HepG2 (cell line): ENCODE data around the gene CYLD. TPM values are rescaled to one million over a fixed set of nuclear protein-coding genes. Genes with fewer than 3 reads are reported as not detected.

ENCODE experiments used
- BRD4 ChIP-seq: sonication (generic); formaldehyde crosslinking; IDR thresholded peaks from 2 replicates; pipeline ENCODE4 v1.4.0; 2020; ENCODE audit warnings: missing genetic modification reagents
- DNMT3B ChIP-seq: conservative IDR thresholded peaks from 2 replicates; pipeline ENCODE4 v1.6.1; 2016; ENCODE audit warnings: missing biosample characterization, control low read depth
- ERF ChIP-seq: IDR thresholded peaks from 2 replicates; pipeline ENCODE4 v1.6.1; 2018; ENCODE audit warnings: missing biosample characterization, missing genetic modification reagents
- ESRRA ChIP-seq: sonication (generic); formaldehyde crosslinking; IDR thresholded peaks from 2 replicates; pipeline ENCODE4 v1.5.1; 2020; ENCODE audit warnings: mild to moderate bottlenecking, low read depth, missing genetic modification reagents
- HMGA1 ChIP-seq: sonication (generic); formaldehyde crosslinking; conservative IDR thresholded peaks from 2 replicates; pipeline ENCODE4 v1.4.0; 2020; ENCODE audit warnings: missing genetic modification reagents
- MIXL1 ChIP-seq: IDR thresholded peaks from 2 replicates; pipeline ENCODE4 v1.6.1; 2016
- NFKB2 ChIP-seq: sonication (generic); formaldehyde crosslinking; IDR thresholded peaks from 2 replicates; pipeline ENCODE4 v1.4.0; 2020; ENCODE audit warnings: missing genetic modification reagents, borderline replicate concordance
- RBAK ChIP-seq: sonication (generic); formaldehyde crosslinking; IDR thresholded peaks from 2 replicates; pipeline ENCODE4 v1.5.1; 2020; ENCODE audit warnings: mild to moderate bottlenecking, missing genetic modification reagents
- SMYD3 ChIP-seq: sonication (generic); formaldehyde crosslinking; IDR thresholded peaks from 2 replicates; pipeline ENCODE4 v1.8.1; 2023; ENCODE audit warnings: mild to moderate bottlenecking, missing genetic modification reagents
- ZFP90 ChIP-seq: sonication (generic); formaldehyde crosslinking; IDR thresholded peaks from 2 replicates; pipeline ENCODE4 v1.8.0; 2022; ENCODE audit warnings: missing genetic modification reagents, mild to moderate bottlenecking, inconsistent platforms, borderline replicate concordance
- ZNF367 ChIP-seq: sonication (generic); formaldehyde crosslinking; IDR thresholded peaks from 2 replicates; pipeline ENCODE4 v1.4.0; 2020; ENCODE audit warnings: missing genetic modification reagents, borderline replicate concordance
- ZNF549 ChIP-seq: sonication (generic); formaldehyde crosslinking; IDR thresholded peaks from 2 replicates; pipeline ENCODE4 v1.5.0; 2020; ENCODE audit warnings: missing genetic modification reagents
- ZNF598 ChIP-seq: sonication (generic); formaldehyde crosslinking; IDR thresholded peaks from 2 replicates; pipeline ENCODE4 v1.5.1; 2020; ENCODE audit warnings: mild to moderate bottlenecking, missing genetic modification reagents, borderline replicate concordance
- ZSCAN21 ChIP-seq: sonication (generic); formaldehyde crosslinking; IDR thresholded peaks from 2 replicates; pipeline ENCODE4 v1.8.0; 2022; ENCODE audit warnings: mild to moderate bottlenecking, missing genetic modification reagents, moderate library complexity, borderline replicate concordance
- polyA plus RNA-seq, 8 experiments: library from polyadenylated mRNA; depleted of rRNA in 3 of 8; stranded (reverse) in 7 of 8; unstranded in 1 of 8; fragments of >200 nt; fragmentation: Illumina TruSeq in 4 of 8; extraction: Trizol in 4 of 8; gene quantifications; 2 replicates each; pipeline versions ENCODE4 v1.2.1 to v1.2.3, GENCODE V29; 2011 to 2016; ENCODE audit warnings: low read depth in 4 of 8, missing spikeins in 1 of 8, mixed read lengths in 1 of 8; ENCODE audit not compliant: insufficient read depth in 1 of 8
- total RNA-seq, 5 experiments: library from RNA; depleted of rRNA; stranded (reverse); fragments of >200 nt; fragmentation: Illumina TruSeq; extraction: Trizol; gene quantifications; 2 replicates each; pipeline ENCODE4 v1.2.3, GENCODE V29; 2016; ENCODE audit warnings: low read depth in 1 of 5
- TF ChIP-seq, protein P1 (sequence below): sonication (generic); formaldehyde crosslinking; IDR thresholded peaks from 2 replicates; pipeline ENCODE4 v1.4.0; 2020; ENCODE audit warnings: mild to moderate bottlenecking, missing genetic modification reagents, borderline replicate concordance
- TF ChIP-seq, protein P2 (sequence below): sonication (generic); formaldehyde crosslinking; IDR thresholded peaks from 2 replicates; pipeline ENCODE4 v1.4.0; 2020; ENCODE audit warnings: missing genetic modification reagents
- TF ChIP-seq, protein P3 (sequence below): IDR thresholded peaks from 2 replicates; pipeline ENCODE4 v1.6.1; 2016; ENCODE audit warnings: missing genetic modification reagents, missing compliant biosample characterization
- TF ChIP-seq, protein P4 (sequence below): sonication (generic); formaldehyde crosslinking; IDR thresholded peaks from 2 replicates; pipeline ENCODE4 v1.4.0; 2020; ENCODE audit warnings: missing genetic modification reagents, borderline replicate concordance
- TF ChIP-seq, protein P5 (sequence below): sonication (generic); formaldehyde crosslinking; IDR thresholded peaks from 2 replicates; pipeline ENCODE4 v1.4.0; 2020; ENCODE audit warnings: mild to moderate bottlenecking, low read depth, missing genetic modification reagents

Gene CYLD
- total and polyA plus RNA-seq, 2 of the 13 experiments (the other 11 are each of a cell fraction or from before 2014, with no cell fraction given), result 6.1 to 11.4 TPM

DNA sequence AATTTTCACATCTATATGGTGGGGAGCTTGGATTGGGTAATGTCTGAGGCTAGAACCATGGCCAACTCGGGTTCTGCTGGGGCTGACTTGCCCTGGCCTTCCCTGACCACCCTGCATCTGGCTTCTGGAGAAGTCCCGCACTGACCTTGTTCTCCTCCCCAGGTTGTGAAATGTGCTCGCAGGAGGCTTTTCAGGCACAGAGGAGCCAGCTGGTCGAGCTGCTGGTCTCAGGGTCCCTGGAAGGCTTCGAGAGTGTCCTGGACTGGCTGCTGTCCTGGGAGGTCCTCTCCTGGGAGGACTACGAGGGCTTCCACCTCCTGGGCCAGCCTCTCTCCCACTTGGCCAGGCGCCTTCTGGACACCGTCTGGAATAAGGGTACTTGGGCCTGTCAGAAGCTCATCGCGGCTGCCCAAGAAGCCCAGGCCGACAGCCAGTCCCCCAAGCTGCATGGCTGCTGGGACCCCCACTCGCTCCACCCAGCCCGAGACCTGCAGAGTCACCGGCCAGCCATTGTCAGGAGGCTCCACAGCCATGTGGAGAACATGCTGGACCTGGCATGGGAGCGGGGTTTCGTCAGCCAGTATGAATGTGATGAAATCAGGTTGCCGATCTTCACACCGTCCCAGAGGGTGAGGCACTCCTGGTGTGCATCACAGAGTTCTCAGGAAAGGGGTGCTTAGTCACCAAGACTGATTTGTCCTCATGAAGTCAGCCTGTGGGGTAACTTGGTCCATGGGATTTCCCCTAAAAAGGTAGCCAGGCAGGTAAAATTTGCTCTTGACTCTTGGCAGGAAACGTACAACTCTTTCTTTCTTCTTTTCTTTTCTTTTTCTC lies 42.3 kb upstream of the CYLD start (continued):
- TF ChIP-seq, protein P1, sequence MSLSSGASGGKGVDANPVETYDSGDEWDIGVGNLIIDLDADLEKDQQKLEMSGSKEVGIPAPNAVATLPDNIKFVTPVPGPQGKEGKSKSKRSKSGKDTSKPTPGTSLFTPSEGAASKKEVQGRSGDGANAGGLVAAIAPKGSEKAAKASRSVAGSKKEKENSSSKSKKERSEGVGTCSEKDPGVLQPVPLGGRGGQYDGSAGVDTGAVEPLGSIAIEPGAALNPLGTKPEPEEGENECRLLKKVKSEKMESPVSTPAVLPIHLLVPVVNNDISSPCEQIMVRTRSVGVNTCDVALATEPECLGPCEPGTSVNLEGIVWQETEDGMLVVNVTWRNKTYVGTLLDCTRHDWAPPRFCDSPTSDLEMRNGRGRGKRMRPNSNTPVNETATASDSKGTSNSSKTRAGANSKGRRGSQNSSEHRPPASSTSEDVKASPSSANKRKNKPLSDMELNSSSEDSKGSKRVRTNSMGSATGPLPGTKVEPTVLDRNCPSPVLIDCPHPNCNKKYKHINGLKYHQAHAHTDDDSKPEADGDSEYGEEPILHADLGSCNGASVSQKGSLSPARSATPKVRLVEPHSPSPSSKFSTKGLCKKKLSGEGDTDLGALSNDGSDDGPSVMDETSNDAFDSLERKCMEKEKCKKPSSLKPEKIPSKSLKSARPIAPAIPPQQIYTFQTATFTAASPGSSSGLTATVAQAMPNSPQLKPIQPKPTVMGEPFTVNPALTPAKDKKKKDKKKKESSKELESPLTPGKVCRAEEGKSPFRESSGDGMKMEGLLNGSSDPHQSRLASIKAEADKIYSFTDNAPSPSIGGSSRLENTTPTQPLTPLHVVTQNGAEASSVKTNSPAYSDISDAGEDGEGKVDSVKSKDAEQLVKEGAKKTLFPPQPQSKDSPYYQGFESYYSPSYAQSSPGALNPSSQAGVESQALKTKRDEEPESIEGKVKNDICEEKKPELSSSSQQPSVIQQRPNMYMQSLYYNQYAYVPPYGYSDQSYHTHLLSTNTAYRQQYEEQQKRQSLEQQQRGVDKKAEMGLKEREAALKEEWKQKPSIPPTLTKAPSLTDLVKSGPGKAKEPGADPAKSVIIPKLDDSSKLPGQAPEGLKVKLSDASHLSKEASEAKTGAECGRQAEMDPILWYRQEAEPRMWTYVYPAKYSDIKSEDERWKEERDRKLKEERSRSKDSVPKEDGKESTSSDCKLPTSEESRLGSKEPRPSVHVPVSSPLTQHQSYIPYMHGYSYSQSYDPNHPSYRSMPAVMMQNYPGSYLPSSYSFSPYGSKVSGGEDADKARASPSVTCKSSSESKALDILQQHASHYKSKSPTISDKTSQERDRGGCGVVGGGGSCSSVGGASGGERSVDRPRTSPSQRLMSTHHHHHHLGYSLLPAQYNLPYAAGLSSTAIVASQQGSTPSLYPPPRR (CRISPR knock-in tag), result no peak
- TF ChIP-seq ERF (CRISPR knock-in tag) (no peak), ZFP90 (CRISPR knock-in tag) (peak; percentile 80; the same call in 1 of the 2 replicates), ZSCAN21 (CRISPR knock-in tag) (no peak), RBAK (CRISPR knock-in tag) (no peak), ZNF549 (CRISPR knock-in tag) (no peak), HMGA1 (CRISPR knock-in tag) (no peak), ZNF598 (CRISPR knock-in tag) (no peak), MIXL1 (CRISPR knock-in tag) (no peak), SMYD3 (CRISPR knock-in tag) (no peak), BRD4 (CRISPR knock-in tag) (0 out of 2 replicates have a peak, but pooled peaks have one; percentile 45), ESRRA (CRISPR knock-in tag) (no peak), NFKB2 (CRISPR knock-in tag) (peak; percentile 54; the same call in 1 of the 2 replicates), ZNF367 (0 out of 2 replicates have a peak, but pooled peaks have one; percentile 25), DNMT3B (0 out of 2 replicates have a peak, but pooled peaks have one; percentile 39)
- TF ChIP-seq, protein P2, sequence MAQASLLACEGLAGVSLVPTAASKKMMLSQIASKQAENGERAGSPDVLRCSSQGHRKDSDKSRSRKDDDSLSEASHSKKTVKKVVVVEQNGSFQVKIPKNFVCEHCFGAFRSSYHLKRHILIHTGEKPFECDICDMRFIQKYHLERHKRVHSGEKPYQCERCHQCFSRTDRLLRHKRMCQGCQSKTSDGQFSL, result no peak
- TF ChIP-seq, protein P3, sequence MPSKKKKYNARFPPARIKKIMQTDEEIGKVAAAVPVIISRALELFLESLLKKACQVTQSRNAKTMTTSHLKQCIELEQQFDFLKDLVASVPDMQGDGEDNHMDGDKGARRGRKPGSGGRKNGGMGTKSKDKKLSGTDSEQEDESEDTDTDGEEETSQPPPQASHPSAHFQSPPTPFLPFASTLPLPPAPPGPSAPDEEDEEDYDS (CRISPR knock-in tag), result no peak
- TF ChIP-seq, protein P4, sequence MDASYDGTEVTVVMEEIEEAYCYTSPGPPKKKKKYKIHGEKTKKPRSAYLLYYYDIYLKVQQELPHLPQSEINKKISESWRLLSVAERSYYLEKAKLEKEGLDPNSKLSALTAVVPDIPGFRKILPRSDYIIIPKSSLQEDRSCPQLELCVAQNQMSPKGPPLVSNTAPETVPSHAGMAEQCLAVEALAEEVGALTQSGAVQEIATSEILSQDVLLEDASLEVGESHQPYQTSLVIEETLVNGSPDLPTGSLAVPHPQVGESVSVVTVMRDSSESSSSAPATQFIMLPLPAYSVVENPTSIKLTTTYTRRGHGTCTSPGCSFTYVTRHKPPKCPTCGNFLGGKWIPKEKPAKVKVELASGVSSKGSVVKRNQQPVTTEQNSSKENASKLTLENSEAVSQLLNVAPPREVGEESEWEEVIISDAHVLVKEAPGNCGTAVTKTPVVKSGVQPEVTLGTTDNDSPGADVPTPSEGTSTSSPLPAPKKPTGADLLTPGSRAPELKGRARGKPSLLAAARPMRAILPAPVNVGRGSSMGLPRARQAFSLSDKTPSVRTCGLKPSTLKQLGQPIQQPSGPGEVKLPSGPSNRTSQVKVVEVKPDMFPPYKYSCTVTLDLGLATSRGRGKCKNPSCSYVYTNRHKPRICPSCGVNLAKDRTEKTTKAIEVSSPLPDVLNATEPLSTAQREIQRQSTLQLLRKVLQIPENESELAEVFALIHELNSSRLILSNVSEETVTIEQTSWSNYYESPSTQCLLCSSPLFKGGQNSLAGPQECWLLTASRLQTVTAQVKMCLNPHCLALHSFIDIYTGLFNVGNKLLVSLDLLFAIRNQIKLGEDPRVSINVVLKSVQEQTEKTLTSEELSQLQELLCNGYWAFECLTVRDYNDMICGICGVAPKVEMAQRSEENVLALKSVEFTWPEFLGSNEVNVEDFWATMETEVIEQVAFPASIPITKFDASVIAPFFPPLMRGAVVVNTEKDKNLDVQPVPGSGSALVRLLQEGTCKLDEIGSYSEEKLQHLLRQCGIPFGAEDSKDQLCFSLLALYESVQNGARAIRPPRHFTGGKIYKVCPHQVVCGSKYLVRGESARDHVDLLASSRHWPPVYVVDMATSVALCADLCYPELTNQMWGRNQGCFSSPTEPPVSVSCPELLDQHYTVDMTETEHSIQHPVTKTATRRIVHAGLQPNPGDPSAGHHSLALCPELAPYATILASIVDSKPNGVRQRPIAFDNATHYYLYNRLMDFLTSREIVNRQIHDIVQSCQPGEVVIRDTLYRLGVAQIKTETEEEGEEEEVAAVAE (CRISPR knock-in tag), result no peak
- TF ChIP-seq, protein P5, sequence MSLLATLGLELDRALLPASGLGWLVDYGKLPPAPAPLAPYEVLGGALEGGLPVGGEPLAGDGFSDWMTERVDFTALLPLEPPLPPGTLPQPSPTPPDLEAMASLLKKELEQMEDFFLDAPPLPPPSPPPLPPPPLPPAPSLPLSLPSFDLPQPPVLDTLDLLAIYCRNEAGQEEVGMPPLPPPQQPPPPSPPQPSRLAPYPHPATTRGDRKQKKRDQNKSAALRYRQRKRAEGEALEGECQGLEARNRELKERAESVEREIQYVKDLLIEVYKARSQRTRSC (CRISPR knock-in tag), result no peak
